Stomach (tissue), 4 donors: ENCODE measurements around the gene SPINT4.

Experiments
- EP300 ChIP-seq: sonication (generic); formaldehyde crosslinking; IDR thresholded peaks from one replicate; pipeline ENCODE4 v1.6.1; 2017; ENCODE audit warnings: antibody characterized with exemption
- POLR2A ChIP-seq, 4 donors: fragments of 450-650 bp; IDR thresholded peaks; one replicate each; pipeline ENCODE4 v1.6.1; 2016; ENCODE audit warnings: antibody characterized with exemption in 4 of 4, control low read depth in 2 of 4, mild to moderate bottlenecking in 1 of 4, moderate library complexity in 1 of 4
- POLR2AphosphoS5 ChIP-seq, 3 donors: sonication (generic); formaldehyde crosslinking; IDR thresholded peaks; one replicate each; pipeline ENCODE4 v1.6.1; 2016; ENCODE audit warnings: antibody characterized with exemption in 3 of 3
- TF ChIP-seq, protein P1 (sequence below), 7 experiments: fragments of 450-650 bp in 4 of 7; fragments of 200-600 bp in 3 of 7; sonication (generic) in 3 of 7; IDR thresholded peaks; one replicate each; pipeline ENCODE4 v1.5.1; 2016 to 2019; ENCODE audit warnings: antibody characterized with exemption in 7 of 7, control low read depth in 2 of 7, mild to moderate bottlenecking in 1 of 7

- TF ChIP-seq, protein P1, sequence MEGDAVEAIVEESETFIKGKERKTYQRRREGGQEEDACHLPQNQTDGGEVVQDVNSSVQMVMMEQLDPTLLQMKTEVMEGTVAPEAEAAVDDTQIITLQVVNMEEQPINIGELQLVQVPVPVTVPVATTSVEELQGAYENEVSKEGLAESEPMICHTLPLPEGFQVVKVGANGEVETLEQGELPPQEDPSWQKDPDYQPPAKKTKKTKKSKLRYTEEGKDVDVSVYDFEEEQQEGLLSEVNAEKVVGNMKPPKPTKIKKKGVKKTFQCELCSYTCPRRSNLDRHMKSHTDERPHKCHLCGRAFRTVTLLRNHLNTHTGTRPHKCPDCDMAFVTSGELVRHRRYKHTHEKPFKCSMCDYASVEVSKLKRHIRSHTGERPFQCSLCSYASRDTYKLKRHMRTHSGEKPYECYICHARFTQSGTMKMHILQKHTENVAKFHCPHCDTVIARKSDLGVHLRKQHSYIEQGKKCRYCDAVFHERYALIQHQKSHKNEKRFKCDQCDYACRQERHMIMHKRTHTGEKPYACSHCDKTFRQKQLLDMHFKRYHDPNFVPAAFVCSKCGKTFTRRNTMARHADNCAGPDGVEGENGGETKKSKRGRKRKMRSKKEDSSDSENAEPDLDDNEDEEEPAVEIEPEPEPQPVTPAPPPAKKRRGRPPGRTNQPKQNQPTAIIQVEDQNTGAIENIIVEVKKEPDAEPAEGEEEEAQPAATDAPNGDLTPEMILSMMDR (IDR thresholded peaks at IDR 0.05), result no peak
- no peak for TF ChIP-seq POLR2A (IDR thresholded peaks at IDR 0.05)
- no peak for TF ChIP-seq EP300
- TF ChIP-seq POLR2AphosphoS5 (IDR thresholded peaks at IDR 0.05), result no peak
Observed at GRCh38 chr20:45722047-45722446, at the start of gene SPINT4.
